GM23338 (cell line): ENCODE data around the gene INTS2. TPM values are rescaled to one million over a fixed set of nuclear protein-coding genes. Genes with fewer than 3 reads are reported as not detected.

ENCODE experiments used
- ATAC-seq: fragments of 200-7000 bp; cut with Tn5 transposase; 3 replicates; pipeline ENCODE4 v1.9.1; 2020
- DNase-seq: peaks from one replicate; pipeline ENCODE4 v3.0.0-alpha.2; 2015; ENCODE audit warnings: low spot score
- H2AFZ ChIP-seq: fragments of 200-600 bp; sonication (generic); 2 replicates; pipeline ENCODE4 v1.8.0; 2016; ENCODE audit warnings: antibody characterized with exemption, mild to moderate bottlenecking, moderate library complexity
- H3F3A ChIP-seq: fragments of 200-600 bp; sonication (generic); replicated peaks from 2 replicates; pipeline ENCODE4 v1.8.0; 2017; ENCODE audit warnings: antibody characterized with exemption, mixed run types, low read depth
- H3K27ac ChIP-seq: fragments of 200-600 bp; sonication (generic); 2 replicates; pipeline ENCODE4 v1.6.1; 2016; ENCODE audit warnings: low read depth
- H3K27me3 ChIP-seq: fragments of 200-600 bp; sonication (generic); 2 replicates; pipeline ENCODE4 v1.8.0; 2016; ENCODE audit warnings: mild to moderate bottlenecking, mixed run types, moderate library complexity; ENCODE audit not compliant: insufficient read depth
- H3K36me3 ChIP-seq: fragments of 200-600 bp; sonication (generic); 2 replicates; pipeline ENCODE4 v1.8.0; 2016; ENCODE audit warnings: mild to moderate bottlenecking; ENCODE audit not compliant: insufficient read depth
- H3K4me1 ChIP-seq: fragments of 200-600 bp; sonication (generic); 2 replicates; pipeline ENCODE4 v1.8.0; 2016; ENCODE audit warnings: mild to moderate bottlenecking, moderate library complexity; ENCODE audit not compliant: insufficient read depth
- H3K4me2 ChIP-seq: fragments of 200-600 bp; sonication (generic); 2 replicates; pipeline ENCODE4 v1.7.1; 2017; ENCODE audit warnings: mixed run types
- H3K4me3 ChIP-seq: fragments of 200-600 bp; sonication (generic); 2 replicates; pipeline ENCODE4 v1.6.1; 2016; ENCODE audit warnings: mixed run types
- H3K79me2 ChIP-seq: fragments of 200-600 bp; sonication (generic); replicated peaks from 2 replicates; pipeline ENCODE4 v1.8.0; 2017; ENCODE audit warnings: mild to moderate bottlenecking; ENCODE audit not compliant: insufficient read depth
- H3K9me2 ChIP-seq: fragments of 200-600 bp; sonication (generic); 2 replicates; pipeline ENCODE4 v1.8.0; 2017; ENCODE audit not compliant: insufficient read depth
- H4K20me1 ChIP-seq: fragments of 200-600 bp; sonication (generic); replicated peaks from 2 replicates; pipeline ENCODE4 v1.8.0; 2017; ENCODE audit warnings: mild to moderate bottlenecking; ENCODE audit not compliant: insufficient read depth
- H3K27ac Mint-ChIP-seq: 2 replicates; pipeline ENCODE4 v1.8.0; 2020; ENCODE audit warnings: inconsistent platforms, mild to moderate bottlenecking, moderate library complexity, mixed read lengths
- H3K27me3 Mint-ChIP-seq: 3 replicates; pipeline ENCODE4 v1.8.0; 2022; ENCODE audit warnings: low read depth, mild to moderate bottlenecking, moderate library complexity, mixed read lengths, inconsistent platforms; ENCODE audit not compliant: insufficient read depth, poor library complexity
- H3K36me3 Mint-ChIP-seq: 3 replicates; pipeline ENCODE4 v1.8.0; 2021; ENCODE audit warnings: low read depth, mild to moderate bottlenecking, inconsistent platforms, moderate library complexity, mixed read lengths
- H3K4me1 Mint-ChIP-seq: 3 replicates; pipeline ENCODE4 v1.8.0; 2020; ENCODE audit warnings: mild to moderate bottlenecking, inconsistent platforms, mixed read lengths
- H3K4me3 Mint-ChIP-seq: 3 replicates; pipeline ENCODE4 v1.8.0; 2021; ENCODE audit warnings: moderate library complexity, mild to moderate bottlenecking, inconsistent platforms, mixed read lengths
- H3K9me3 Mint-ChIP-seq: 3 replicates; pipeline ENCODE4 v1.8.0; 2020; ENCODE audit warnings: moderate library complexity, mild to moderate bottlenecking, inconsistent platforms, mixed read lengths
- CREB1 ChIP-seq: fragments of 250-450 bp; sonication (Bioruptor Pico); IDR thresholded peaks from 2 replicates; pipeline ENCODE4 v1.5.0; 2020; ENCODE audit warnings: low read depth, mild to moderate bottlenecking, moderate library complexity
- CTCF ChIP-seq, 2 experiments: fragments of 200-600 bp in 1 of 2; sonication (generic) in 1 of 2; conservative IDR thresholded peaks; 2 replicates each; pipeline versions ENCODE4 v1.5.1 to v1.6.1; 2016 to 2017; ENCODE audit warnings: antibody characterized with exemption in 2 of 2, low read depth in 2 of 2, mild to moderate bottlenecking in 2 of 2, moderate library complexity in 1 of 2
- ETS1 ChIP-seq: IDR thresholded peaks from 2 replicates; pipeline ENCODE4 v1.6.1; 2016; ENCODE audit warnings: antibody characterized with exemption
- EZH2 ChIP-seq: fragments of 200-600 bp; sonication (generic); IDR thresholded peaks from one replicate; pipeline ENCODE4 v1.8.0; 2017; ENCODE audit warnings: antibody characterized with exemption, mild to moderate bottlenecking, low read depth; ENCODE audit not compliant: unreplicated experiment
- EZH2phosphoT487 ChIP-seq: fragments of 200-600 bp; sonication (generic); IDR thresholded peaks from one replicate; pipeline ENCODE4 v1.8.1; 2018; ENCODE audit warnings: antibody characterized with exemption; ENCODE audit not compliant: unreplicated experiment
- JUNB ChIP-seq: IDR thresholded peaks from one replicate; pipeline ENCODE4 v1.6.1; 2016; ENCODE audit warnings: antibody characterized with exemption; ENCODE audit not compliant: unreplicated experiment
- NANOG ChIP-seq: IDR thresholded peaks from 2 replicates; pipeline ENCODE4 v1.6.1; 2016; ENCODE audit warnings: antibody characterized with exemption, borderline replicate concordance
- POLR2AphosphoS5 ChIP-seq: IDR thresholded peaks from 2 replicates; pipeline ENCODE4 v1.6.1; 2016; ENCODE audit warnings: antibody characterized with exemption, low read depth
- STAT1 ChIP-seq: IDR thresholded peaks from one replicate; pipeline ENCODE4 v1.6.1; 2016; ENCODE audit warnings: antibody characterized with exemption; ENCODE audit not compliant: unreplicated experiment
- ZNF114 ChIP-seq: fragments of 250-450 bp; sonication (Bioruptor Pico); IDR thresholded peaks from 2 replicates; pipeline ENCODE4 v1.5.0; 2020; ENCODE audit warnings: mild to moderate bottlenecking, moderate library complexity
- ZNF331 ChIP-seq: fragments of 250-450 bp; sonication (Bioruptor Pico); IDR thresholded peaks from 2 replicates; pipeline ENCODE4 v1.5.0; 2020; ENCODE audit warnings: low read depth, mild to moderate bottlenecking, moderate library complexity
- polyA plus RNA-seq: library from polyadenylated mRNA; unstranded; fragments of >200 nt; fragmentation: Nextera tagmentation; extraction: Ambion mirVana; gene quantifications from 2 replicates; pipeline ENCODE4 v1.2.1, GENCODE V29; 2016
- total RNA-seq: library from RNA; depleted of rRNA; stranded (reverse); fragments of >200 nt; shearing (Covaris generic); gene quantifications from 2 replicates; pipeline ENCODE4 v1.2.3, GENCODE V29; 2014

INTS2 gene
- total and polyA plus RNA-seq, 2 experiments from 2014 or later = 5.9 to 31.6 TPM

GRCh38 chr17:61943117-61943516 is 15.3 kb upstream of the INTS2 start:
- no peaks in the 10 kb centered on the region for H3K9me3 Mint-ChIP-seq
- no peak overlapping the region for H3K4me3 Mint-ChIP-seq
- Histone ChIP-seq H2AFZ (no peak overlapping the region), H3K4me2 (no peak overlapping the region), H3K9me2 (no peaks in the 10 kb centered on the region), H3K79me2 (no peaks in the 10 kb centered on the region), H4K20me1 (no peaks in the 10 kb centered on the region), H3K36me3 (peaks cover 16% of the 10 kb centered on the region), H3K4me1 (no peaks in the 10 kb centered on the region), H3K27ac (no peak overlapping the region), H3K4me3 (no peak overlapping the region), H3F3A (no peaks in the 10 kb centered on the region), H3K27me3 (no peaks in the 10 kb centered on the region)
- H3K4me1 Mint-ChIP-seq = no peaks in the 10 kb centered on the region
- no peak for DNase-seq
- no peak for ATAC-seq
- peaks cover 1% of the 10 kb centered on the region for H3K27me3 Mint-ChIP-seq
- H3K27ac Mint-ChIP-seq = no peak overlapping the region
- peaks cover 23% of the 10 kb centered on the region for H3K36me3 Mint-ChIP-seq
- TF ChIP-seq EZH2 (no peak), ZNF114 (CRISPR knock-in tag) (no peak)

GRCh38 chr17:61942085-61942484 is 14.3 kb upstream of the INTS2 start:
- Histone ChIP-seq H3K4me1 (no peaks in the 10 kb centered on the region), H3K27ac (no peak overlapping the region), H4K20me1 (no peaks in the 10 kb centered on the region), H2AFZ (no peak overlapping the region), H3K4me3 (no peak overlapping the region), H3K4me2 (no peak overlapping the region), H3F3A (no peaks in the 10 kb centered on the region), H3K27me3 (no peaks in the 10 kb centered on the region), H3K9me2 (no peaks in the 10 kb centered on the region), H3K79me2 (no peaks in the 10 kb centered on the region), H3K36me3 (peaks cover 8% of the 10 kb centered on the region)
- Mint-ChIP-seq H3K9me3 (no peaks in the 10 kb centered on the region), H3K36me3 (peaks cover 17% of the 10 kb centered on the region), H3K27me3 (peaks cover 1% of the 10 kb centered on the region), H3K4me3 (no peak overlapping the region), H3K4me1 (no peaks in the 10 kb centered on the region), H3K27ac (no peak overlapping the region)
- ATAC-seq (no peak), DNase-seq (no peak)
- no peak for TF ChIP-seq STAT1
- no peak for TF ChIP-seq JUNB
- no peak for TF ChIP-seq EZH2
- no peak for TF ChIP-seq EZH2phosphoT487
- TF ChIP-seq POLR2AphosphoS5 = no peak
- TF ChIP-seq ETS1 = no peak

GRCh38 chr17:61928101-61928436 is 287 bp upstream of the INTS2 start:
- peaks cover 19% of the 10 kb centered on the region for H3K36me3 Mint-ChIP-seq
- peak overlapping the region; percentile 93 for H3K27ac Mint-ChIP-seq
- DNase-seq (no peak), ATAC-seq (no peak)
- Histone ChIP-seq H3K4me1 (no peaks in the 10 kb centered on the region), H3K4me3 (peak overlapping the region; percentile 76), H3K27me3 (no peaks in the 10 kb centered on the region), H3K9me2 (no peaks in the 10 kb centered on the region; the same call in 1 of the 2 replicates), H3K36me3 (peaks cover 11% of the 10 kb centered on the region; the same call in 1 of the 2 replicates), H3K79me2 (peaks cover 9% of the 10 kb centered on the region), H2AFZ (peak overlapping the region; percentile 78), H3K27ac (0 out of 2 replicates have a peak overlapping the region, but pooled peaks have one; percentile 23), H3K4me2 (peak overlapping the region; percentile 78), H3F3A (no peaks in the 10 kb centered on the region; the same call in 1 of the 2 replicates), H4K20me1 (no peaks in the 10 kb centered on the region; the same call in 1 of the 2 replicates)
- H3K27me3 Mint-ChIP-seq = peaks cover 4% of the 10 kb centered on the region
- H3K4me3 Mint-ChIP-seq = peak overlapping the region; percentile 93
- H3K9me3 Mint-ChIP-seq = no peaks in the 10 kb centered on the region
- TF ChIP-seq POLR2AphosphoS5 = no peak
- TF ChIP-seq NANOG = no peak
- no peak for TF ChIP-seq ETS1
- TF ChIP-seq CREB1 (CRISPR knock-in tag) = no peak
- TF ChIP-seq EZH2 = no peak
- TF ChIP-seq CTCF (conservative IDR thresholded peaks at IDR 0.05; ENCODE audit: low read depth in 2 of 2) = no peak
- TF ChIP-seq ZNF331 (CRISPR knock-in tag) = no peak
- no peak for TF ChIP-seq JUNB
- TF ChIP-seq EZH2phosphoT487 = no peak
- peaks cover 8% of the 10 kb centered on the region for H3K4me1 Mint-ChIP-seq
